IMR-90 (cell line): ENCODE results near the gene NMUR1. TPM values are rescaled to one million over a fixed set of nuclear protein-coding genes. Genes with fewer than 3 reads are reported as not detected.

Source experiments
- ATAC-seq: fragments of 200-7000 bp; cut with Tn5 transposase; 2 replicates; pipeline ENCODE4 v1.9.1; 2020; ENCODE audit warnings: low read depth, mild to moderate bottlenecking, moderate library complexity
- BruUV-seq: library from RNA; stranded (reverse); fragments of 400-500 nt; replicated peaks from 2 replicates; lab custom pipeline; 2021; lab: Mats Ljungman, UMichigan
- CTCF ChIA-PET: fragments of 300-600 bp; formaldehyde crosslinking; extraction: SDS; loops from one replicate; lab custom pipeline; 2021; ENCODE audit warnings: antibody characterized with exemption; lab: Yijun Ruan, JAX
- POLR2A ChIA-PET: fragments of 300-600 bp; sonication (Branson Sonifier 250); formaldehyde crosslinking; loops from one replicate; lab custom pipeline; 2022; ENCODE audit warnings: antibody characterized with exemption; ENCODE audit not compliant: unreplicated experiment; lab: Charles Lee
- DNase-seq: peaks from one replicate; pipeline ENCODE4 v3.0.0; 2013
- H2AFZ ChIP-seq: replicated peaks from 2 replicates; pipeline ENCODE3; 2013; ENCODE audit warnings: low read length, mild to moderate bottlenecking; ENCODE audit not compliant: poor library complexity
- H2AK5ac ChIP-seq: 2 replicates; pipeline ENCODE4 v1.6.1; 2013; ENCODE audit warnings: low read depth, low read length, inconsistent platforms
- H2AK9ac ChIP-seq: replicated peaks from 2 replicates; pipeline ENCODE3; 2013; ENCODE audit warnings: mild to moderate bottlenecking, low read depth, low read length, moderate library complexity; ENCODE audit not compliant: poor library complexity
- H2BK120ac ChIP-seq: 2 replicates; pipeline ENCODE4 v1.6.1; 2013; ENCODE audit warnings: low read depth, low read length, inconsistent platforms
- H2BK15ac ChIP-seq: 3 replicates; pipeline ENCODE4 v1.6.1; 2013; ENCODE audit warnings: low read depth, low read length, inconsistent platforms
- H2BK20ac ChIP-seq: 2 replicates; pipeline ENCODE4 v1.6.1; 2013; ENCODE audit warnings: low read depth, mild to moderate bottlenecking, inconsistent platforms, low read length, moderate library complexity
- H2BK5ac ChIP-seq: 2 replicates; pipeline ENCODE4 v1.6.1; 2013; ENCODE audit warnings: mild to moderate bottlenecking, low read depth, low read length, inconsistent platforms; ENCODE audit not compliant: poor library complexity, severe bottlenecking
- H3K14ac ChIP-seq: replicated peaks from 2 replicates; pipeline ENCODE4 v1.6.1; 2013; ENCODE audit warnings: low read depth, low read length, inconsistent platforms
- H3K18ac ChIP-seq: 2 replicates; pipeline ENCODE4 v1.6.1; 2013; ENCODE audit warnings: low read depth, low read length, control low read depth
- H3K23ac ChIP-seq: 2 replicates; pipeline ENCODE4 v1.6.1; 2013; ENCODE audit warnings: low read depth, low read length, inconsistent platforms
- H3K27ac ChIP-seq: 2 replicates; pipeline ENCODE4 v1.5.1; 2013; ENCODE audit warnings: mild to moderate bottlenecking, control low read depth, low read length; ENCODE audit not compliant: insufficient read depth
- H3K27me3 ChIP-seq: 2 replicates; pipeline ENCODE4 v1.6.1; 2013; ENCODE audit warnings: low read length; ENCODE audit not compliant: control insufficient read depth, insufficient read depth
- H3K36me3 ChIP-seq: 2 replicates; pipeline ENCODE4 v1.6.1; 2013; ENCODE audit warnings: low read length, mixed read lengths; ENCODE audit not compliant: control insufficient read depth, insufficient read depth
- H3K4ac ChIP-seq: 2 replicates; pipeline ENCODE4 v1.6.1; 2013; ENCODE audit warnings: low read depth, low read length, inconsistent platforms
- H3K4me1 ChIP-seq: 2 replicates; pipeline ENCODE4 v1.6.1; 2013; ENCODE audit warnings: low read length, mixed read lengths; ENCODE audit not compliant: control insufficient read depth, insufficient read depth
- H3K4me2 ChIP-seq: 2 replicates; pipeline ENCODE4 v1.6.1; 2013; ENCODE audit warnings: low read depth, mild to moderate bottlenecking, control low read depth, low read length, moderate library complexity
- H3K4me3 ChIP-seq: 2 replicates; pipeline ENCODE4 v1.5.1; 2013; ENCODE audit warnings: low read depth, mild to moderate bottlenecking, control low read depth, low read length, moderate library complexity; ENCODE audit not compliant: insufficient read depth
- H3K56ac ChIP-seq: 2 replicates; pipeline ENCODE4 v1.6.1; 2013; ENCODE audit warnings: low read length, inconsistent platforms; ENCODE audit not compliant: insufficient read depth; ENCODE audit errors: extremely low read depth
- H3K79me1 ChIP-seq, 2 experiments: 2 replicates each; pipeline ENCODE4 v1.6.1; 2013; ENCODE audit warnings: low read length in 2 of 2, inconsistent platforms in 1 of 2, low read depth in 1 of 2
- H3K9ac ChIP-seq: 2 replicates; pipeline ENCODE4 v1.6.1; 2013; ENCODE audit warnings: low read depth, low read length, control low read depth
- H3K9me1 ChIP-seq: 2 replicates; pipeline ENCODE4 v1.6.1; 2013; ENCODE audit warnings: low read length, inconsistent platforms; ENCODE audit not compliant: insufficient read depth
- H3K9me3 ChIP-seq: 2 replicates; pipeline ENCODE4 v1.6.1; 2013; ENCODE audit warnings: low read length; ENCODE audit not compliant: control insufficient read depth, insufficient read depth
- H4K20me1 ChIP-seq: 2 replicates; pipeline ENCODE4 v1.6.1; 2013; ENCODE audit warnings: low read length, inconsistent platforms; ENCODE audit not compliant: insufficient read depth
- H4K5ac ChIP-seq: 2 replicates; pipeline ENCODE4 v1.6.1; 2013; ENCODE audit warnings: mild to moderate bottlenecking, low read depth, low read length, control low read depth
- H4K8ac ChIP-seq, 2 experiments: 2 replicates each; pipeline ENCODE4 v1.6.1; 2013; ENCODE audit warnings: low read depth in 2 of 2, low read length in 2 of 2, control low read depth in 1 of 2, inconsistent platforms in 1 of 2
- H4K91ac ChIP-seq: 2 replicates; pipeline ENCODE4 v1.6.1; 2013; ENCODE audit warnings: low read depth, low read length, inconsistent platforms; ENCODE audit not compliant: insufficient read depth
- BHLHE40 ChIP-seq: fragments of 150-350 bp; IDR thresholded peaks from 2 replicates; pipeline ENCODE4 v1.6.1; 2016; ENCODE audit warnings: mild to moderate bottlenecking, low read depth, low read length
- CEBPB ChIP-seq: IDR thresholded peaks from 2 replicates; pipeline ENCODE4 v1.6.1; 2012; ENCODE audit warnings: low read depth, low read length, improper control_type of control experiment
- CHD1 ChIP-seq: IDR thresholded peaks from 2 replicates; pipeline ENCODE4 v1.6.1; 2012; ENCODE audit warnings: low read depth, low read length, improper control_type of control experiment
- FOS ChIP-seq: fragments of 150-350 bp; IDR thresholded peaks from 2 replicates; pipeline ENCODE4 v1.6.1; 2016; ENCODE audit warnings: low read depth, low read length
- MAFK ChIP-seq: IDR thresholded peaks from 2 replicates; pipeline ENCODE4 v1.6.1; 2012; ENCODE audit warnings: low read depth, low read length, improper control_type of control experiment
- MAZ ChIP-seq: IDR thresholded peaks from 2 replicates; pipeline ENCODE4 v1.6.1; 2012; ENCODE audit warnings: low read depth, mild to moderate bottlenecking, low read length, improper control_type of control experiment, moderate library complexity, borderline replicate concordance
- MXI1 ChIP-seq: IDR thresholded peaks from 2 replicates; pipeline ENCODE4 v1.6.1; 2012; ENCODE audit warnings: low read depth, mild to moderate bottlenecking, low read length, moderate library complexity, borderline replicate concordance
- NFE2L2 ChIP-seq: fragments of 150-350 bp; IDR thresholded peaks from 2 replicates; pipeline ENCODE4 v1.6.1; 2016; ENCODE audit warnings: low read depth, mild to moderate bottlenecking, low read length
- POLR2A ChIP-seq: IDR thresholded peaks from 2 replicates; pipeline ENCODE4 v1.6.1; 2012; ENCODE audit warnings: mild to moderate bottlenecking, low read depth, low read length
- RAD21 ChIP-seq: IDR thresholded peaks from 2 replicates; pipeline ENCODE4 v1.6.1; 2012; ENCODE audit warnings: low read length, improper control_type of control experiment
- RCOR1 ChIP-seq: IDR thresholded peaks from 2 replicates; pipeline ENCODE4 v1.6.1; 2012; ENCODE audit warnings: mild to moderate bottlenecking, low read length, improper control_type of control experiment; ENCODE audit not compliant: insufficient replicate concordance
- RFX5 ChIP-seq: IDR thresholded peaks from 2 replicates; pipeline ENCODE4 v1.8.0; 2012; ENCODE audit warnings: low read depth, mild to moderate bottlenecking, low read length, moderate library complexity
- SMC3 ChIP-seq: fragments of 150-350 bp; IDR thresholded peaks from 2 replicates; pipeline ENCODE4 v1.6.1; 2016; ENCODE audit warnings: low read depth, mild to moderate bottlenecking, antibody characterized with exemption, low read length, moderate library complexity
- WGBS, 2 experiments: methylation state at CpG; one replicate each; pipeline versions ENCODE4 v1.1.5 to v1.1.7; 2013; ENCODE audit warnings: missing lambda C conversion rate in 2 of 2; ENCODE audit not compliant: insufficient read length in 1 of 2; ENCODE audit errors: extremely low coverage in 2 of 2; 5-methylcytosine and 5-hydroxymethylcytosine counted together
- dilution Hi-C: fragments of 300-500 bp; cut with HindIII; formaldehyde crosslinking; loops from one replicate; pipeline ENCODE4 v1.14.3; 2018; ENCODE audit warnings: low sequenced_read_pairs; ENCODE audit not compliant: unreplicated experiment
- in situ Hi-C: fragments of 300-500 bp; cut with MboI; formaldehyde crosslinking; loops from 3 replicates; pipeline ENCODE4 v1.14.3; 2019; ENCODE audit warnings: low sequenced_read_pairs, inconsistent platforms, mixed read lengths
- intact Hi-C: fragments of 100-400 bp; cut with micrococcal nuclease; formaldehyde crosslinking; loops from 2 replicates; pipeline ENCODE4 v1.10.0; 2022
- polyA plus RNA-seq, 3 experiments: library from polyadenylated mRNA; depleted of rRNA; stranded (reverse); fragments of >200 nt; gene quantifications; 2 replicates each; pipeline ENCODE4 v1.2.3, GENCODE V29; 2012; ENCODE audit warnings: low replicate concordance in 1 of 3
- total RNA-seq: library from RNA; depleted of rRNA; stranded (reverse); fragments of >200 nt; gene quantifications from 2 replicates; pipeline ENCODE4 v1.2.3, GENCODE V29; 2012
- TF ChIP-seq, protein P1 (sequence below): conservative IDR thresholded peaks from 2 replicates; pipeline ENCODE4 v1.5.1; 2012; ENCODE audit warnings: mild to moderate bottlenecking, low read depth, low read length, improper control_type of control experiment
- TF ChIP-seq, protein P2 (sequence below): fragments of 150-350 bp; IDR thresholded peaks from 2 replicates; pipeline ENCODE4 v1.6.1; 2016; ENCODE audit warnings: low read depth, mild to moderate bottlenecking, low read length, moderate library complexity, borderline replicate concordance
- TF ChIP-seq, protein P3 (sequence below): fragments of 150-350 bp; IDR thresholded peaks from 2 replicates; pipeline ENCODE4 v1.6.1; 2017; ENCODE audit warnings: mild to moderate bottlenecking, antibody characterized with exemption, low read length, low read depth

NMUR1 gene
- total and polyA plus RNA-seq, 2 of the 4 experiments (the other 2 are of a cell fraction), result not detected

DNA sequence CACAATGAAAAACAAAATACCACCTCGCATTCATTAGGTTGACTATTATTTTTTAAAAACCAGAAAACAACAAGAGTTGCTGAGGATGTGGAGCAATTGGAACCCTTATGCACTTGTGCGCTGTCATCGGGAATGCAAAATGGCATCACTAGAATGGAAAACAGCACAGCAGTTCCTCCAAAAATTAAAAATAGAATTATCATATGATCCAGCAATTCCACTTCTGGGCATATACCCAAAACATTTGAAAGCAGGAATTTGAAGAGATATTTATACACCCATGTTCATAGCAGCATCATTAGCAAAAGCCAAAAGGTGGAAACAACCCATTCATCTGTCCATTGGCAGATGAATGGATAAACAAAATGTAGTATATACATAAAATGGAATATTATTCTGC lies 11.9 kb upstream of the NMUR1 start:
- Histone ChIP-seq H2BK20ac (no peak overlapping the region), H2AK9ac (no peak overlapping the region), H3K4me1 (peaks cover 5% of the 10 kb centered on the region; the same call in 1 of the 2 replicates), H4K91ac (no peak overlapping the region), H3K9me3 (peaks cover 5% of the 10 kb centered on the region), H3K36me3 (no peaks in the 10 kb centered on the region), H2BK15ac (no peak overlapping the region), H2BK120ac (no peak overlapping the region), H3K23ac (no peak overlapping the region), H4K20me1 (no peaks in the 10 kb centered on the region), H3K18ac (no peak overlapping the region), H2AFZ (no peak overlapping the region), H3K27ac (no peak overlapping the region), H3K79me1 (no peaks in the 10 kb centered on the region), H2AK5ac (no peak overlapping the region), H3K4ac (no peak overlapping the region), H3K27me3 (peaks cover 14% of the 10 kb centered on the region), H3K4me3 (no peak overlapping the region), H3K4me2 (no peak overlapping the region), H4K8ac (no peak overlapping the region), H3K9me1 (peaks cover 5% of the 10 kb centered on the region), H4K5ac (no peak overlapping the region), H2BK5ac (no peak overlapping the region), H3K14ac (no peak overlapping the region), H3K56ac (no peak overlapping the region), H3K9ac (no peak overlapping the region)
- POLR2A ChIA-PET, result no interaction called here
- in situ Hi-C loops (no loop called here), dilution Hi-C loops (no loop called here), intact Hi-C loops (no loop called here)
- no peak for TF ChIP-seq RCOR1
- TF ChIP-seq, protein P1, sequence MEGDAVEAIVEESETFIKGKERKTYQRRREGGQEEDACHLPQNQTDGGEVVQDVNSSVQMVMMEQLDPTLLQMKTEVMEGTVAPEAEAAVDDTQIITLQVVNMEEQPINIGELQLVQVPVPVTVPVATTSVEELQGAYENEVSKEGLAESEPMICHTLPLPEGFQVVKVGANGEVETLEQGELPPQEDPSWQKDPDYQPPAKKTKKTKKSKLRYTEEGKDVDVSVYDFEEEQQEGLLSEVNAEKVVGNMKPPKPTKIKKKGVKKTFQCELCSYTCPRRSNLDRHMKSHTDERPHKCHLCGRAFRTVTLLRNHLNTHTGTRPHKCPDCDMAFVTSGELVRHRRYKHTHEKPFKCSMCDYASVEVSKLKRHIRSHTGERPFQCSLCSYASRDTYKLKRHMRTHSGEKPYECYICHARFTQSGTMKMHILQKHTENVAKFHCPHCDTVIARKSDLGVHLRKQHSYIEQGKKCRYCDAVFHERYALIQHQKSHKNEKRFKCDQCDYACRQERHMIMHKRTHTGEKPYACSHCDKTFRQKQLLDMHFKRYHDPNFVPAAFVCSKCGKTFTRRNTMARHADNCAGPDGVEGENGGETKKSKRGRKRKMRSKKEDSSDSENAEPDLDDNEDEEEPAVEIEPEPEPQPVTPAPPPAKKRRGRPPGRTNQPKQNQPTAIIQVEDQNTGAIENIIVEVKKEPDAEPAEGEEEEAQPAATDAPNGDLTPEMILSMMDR, result no peak
- TF ChIP-seq MAFK, result no peak
- no peak for TF ChIP-seq MAZ
- TF ChIP-seq CEBPB, result no peak
- TF ChIP-seq POLR2A, result no peak
- TF ChIP-seq RFX5, result no peak
- TF ChIP-seq FOS, result no peak
- TF ChIP-seq BHLHE40, result no peak
- no peak for TF ChIP-seq RAD21
- TF ChIP-seq, protein P2, sequence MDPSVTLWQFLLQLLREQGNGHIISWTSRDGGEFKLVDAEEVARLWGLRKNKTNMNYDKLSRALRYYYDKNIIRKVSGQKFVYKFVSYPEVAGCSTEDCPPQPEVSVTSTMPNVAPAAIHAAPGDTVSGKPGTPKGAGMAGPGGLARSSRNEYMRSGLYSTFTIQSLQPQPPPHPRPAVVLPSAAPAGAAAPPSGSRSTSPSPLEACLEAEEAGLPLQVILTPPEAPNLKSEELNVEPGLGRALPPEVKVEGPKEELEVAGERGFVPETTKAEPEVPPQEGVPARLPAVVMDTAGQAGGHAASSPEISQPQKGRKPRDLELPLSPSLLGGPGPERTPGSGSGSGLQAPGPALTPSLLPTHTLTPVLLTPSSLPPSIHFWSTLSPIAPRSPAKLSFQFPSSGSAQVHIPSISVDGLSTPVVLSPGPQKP, result no peak
- no peak for TF ChIP-seq CHD1
- TF ChIP-seq MXI1, result no peak
- TF ChIP-seq SMC3, result no peak
- TF ChIP-seq, protein P3, sequence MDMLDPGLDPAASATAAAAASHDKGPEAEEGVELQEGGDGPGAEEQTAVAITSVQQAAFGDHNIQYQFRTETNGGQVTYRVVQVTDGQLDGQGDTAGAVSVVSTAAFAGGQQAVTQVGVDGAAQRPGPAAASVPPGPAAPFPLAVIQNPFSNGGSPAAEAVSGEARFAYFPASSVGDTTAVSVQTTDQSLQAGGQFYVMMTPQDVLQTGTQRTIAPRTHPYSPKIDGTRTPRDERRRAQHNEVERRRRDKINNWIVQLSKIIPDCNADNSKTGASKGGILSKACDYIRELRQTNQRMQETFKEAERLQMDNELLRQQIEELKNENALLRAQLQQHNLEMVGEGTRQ, result no peak
- no peak for TF ChIP-seq NFE2L2
- DNase-seq (no peak), ATAC-seq (no peak)
- CTCF ChIA-PET, result no interaction called here
- no CpG with 5 or more reads among the region's 3 CpGs for WGBS, 2 experiments
- no TSS peak for BruUV-seq
